Memory B cell (primary cell): ENCODE data around the gene SNTG2.

Experiments used
- ATAC-seq: fragments of 150-1000 bp; cut with Tn5 transposase; 2 replicates; pipeline ENCODE4 v1.10.0; 2021; ENCODE audit warnings: low read depth, mild to moderate bottlenecking, moderate library complexity
- DNase-seq, 2 donors: peaks; one replicate each; pipeline ENCODE4 v3.0.0; 2022; ENCODE audit warnings: low spot score in 2 of 2
- H3K27ac Mint-ChIP-seq: one replicate; pipeline ENCODE4 v1.8.0; 2022; ENCODE audit warnings: mild to moderate bottlenecking, moderate library complexity, mixed read lengths
- H3K27me3 Mint-ChIP-seq: one replicate; pipeline ENCODE4 v1.8.0; 2022; ENCODE audit warnings: mixed read lengths
- H3K36me3 Mint-ChIP-seq: one replicate; pipeline ENCODE4 v1.8.0; 2022; ENCODE audit warnings: mild to moderate bottlenecking, mixed read lengths
- H3K4me1 Mint-ChIP-seq: one replicate; pipeline ENCODE4 v1.8.0; 2022; ENCODE audit warnings: mixed read lengths
- H3K4me3 Mint-ChIP-seq: one replicate; pipeline ENCODE4 v1.8.0; 2022; ENCODE audit warnings: mild to moderate bottlenecking, moderate library complexity, mixed read lengths
- H3K9me3 Mint-ChIP-seq: one replicate; pipeline ENCODE4 v1.8.0; 2022; ENCODE audit warnings: mixed read lengths

Gene SNTG2

DNA sequence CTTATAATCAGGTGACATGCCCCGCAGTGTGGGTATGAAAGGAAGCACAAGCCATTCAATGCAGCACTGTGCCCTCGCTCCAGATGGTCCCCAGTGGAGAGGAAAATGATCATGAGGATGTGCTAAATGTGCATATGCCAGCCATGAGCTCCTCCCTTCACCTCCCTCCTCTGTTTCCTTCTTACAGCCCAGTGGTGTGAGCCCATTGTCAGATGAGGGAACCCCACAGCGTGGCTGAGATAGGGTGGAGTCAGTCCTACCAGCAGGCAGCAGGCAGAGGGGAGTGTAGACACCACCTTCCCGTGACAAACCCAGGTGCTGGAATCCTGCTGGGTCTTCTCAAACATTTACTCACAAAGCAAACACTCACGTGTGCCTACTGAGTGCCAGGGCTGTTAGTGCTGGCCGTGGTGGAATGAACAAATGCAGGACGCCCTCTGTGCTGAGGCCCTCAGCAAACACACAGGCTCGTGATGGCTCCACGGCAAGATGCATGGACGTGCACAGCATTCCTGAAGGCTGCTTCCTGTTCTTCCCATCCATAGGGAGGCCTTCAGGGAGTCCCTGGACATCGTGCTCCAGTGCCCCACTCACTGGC is 280.9 kb downstream of the SNTG2 start:
- H3K36me3 Mint-ChIP-seq: no peaks in the 10 kb centered on the region
- H3K27me3 Mint-ChIP-seq: peaks cover 1% of the 10 kb centered on the region
- H3K4me1 Mint-ChIP-seq: no peaks in the 10 kb centered on the region
- DNase-seq: no peak
- H3K9me3 Mint-ChIP-seq: no peaks in the 10 kb centered on the region
- ATAC-seq: no peak
- no peak overlapping the region for H3K27ac Mint-ChIP-seq
- H3K4me3 Mint-ChIP-seq: no peak overlapping the region

GRCh38 chr2:1233281-1233680 is 282.6 kb downstream of the SNTG2 start:
- DNase-seq: no peak
- no peak for ATAC-seq
- Mint-ChIP-seq H3K4me1 (no peaks in the 10 kb centered on the region), H3K27me3 (peaks cover 1% of the 10 kb centered on the region), H3K4me3 (no peak overlapping the region), H3K27ac (no peak overlapping the region), H3K9me3 (no peaks in the 10 kb centered on the region), H3K36me3 (no peaks in the 10 kb centered on the region)

GRCh38 chr2:1234731-1235308 is 284.2 kb downstream of the SNTG2 start:
- H3K27me3 Mint-ChIP-seq: peaks cover 1% of the 10 kb centered on the region
- no peaks in the 10 kb centered on the region for H3K9me3 Mint-ChIP-seq
- H3K36me3 Mint-ChIP-seq: no peaks in the 10 kb centered on the region
- no peaks in the 10 kb centered on the region for H3K4me1 Mint-ChIP-seq
- H3K4me3 Mint-ChIP-seq: no peak overlapping the region
- no peak for DNase-seq
- H3K27ac Mint-ChIP-seq: no peak overlapping the region
- ATAC-seq: no peak

- no peaks in the 10 kb centered on the region for H3K36me3 Mint-ChIP-seq
Measured at GRCh38 chr2:1235806-1236205, 285.2 kb downstream of the SNTG2 start.

DNA sequence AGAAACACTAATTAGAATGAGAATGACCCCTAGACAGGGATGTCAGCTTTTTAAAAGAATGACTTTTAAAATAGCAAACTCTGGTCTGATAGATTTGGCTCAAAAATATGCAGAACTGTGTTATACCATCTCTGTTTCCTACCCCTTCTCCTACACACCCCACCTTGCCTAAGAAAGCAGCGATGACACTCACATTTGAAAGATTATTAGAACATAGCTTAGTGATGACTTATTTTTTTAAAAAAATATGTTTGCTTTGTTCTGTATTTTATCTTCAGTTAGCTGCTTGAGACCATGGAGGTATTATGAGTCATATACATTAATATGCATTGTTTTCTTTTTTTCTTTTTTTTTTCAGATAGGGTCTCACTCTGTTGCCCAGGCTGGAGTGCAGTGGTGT is 286.0 kb downstream of the SNTG2 start:
- Mint-ChIP-seq H3K4me3 (no peak overlapping the region), H3K27ac (no peak overlapping the region), H3K9me3 (no peaks in the 10 kb centered on the region), H3K4me1 (no peaks in the 10 kb centered on the region), H3K36me3 (no peaks in the 10 kb centered on the region), H3K27me3 (peaks cover 1% of the 10 kb centered on the region)
- ATAC-seq (no peak), DNase-seq (no peak)

More at GRCh38 chr2:1235806-1236205, 285.2 kb downstream of the SNTG2 start:
- H3K4me1 Mint-ChIP-seq: no peaks in the 10 kb centered on the region
- no peaks in the 10 kb centered on the region for H3K9me3 Mint-ChIP-seq
- no peak overlapping the region for H3K4me3 Mint-ChIP-seq
- H3K27me3 Mint-ChIP-seq: peaks cover 1% of the 10 kb centered on the region
- no peak for ATAC-seq
- no peak overlapping the region for H3K27ac Mint-ChIP-seq
- DNase-seq: no peak

- ATAC-seq (no peak), DNase-seq (no peak)
- Mint-ChIP-seq H3K27me3 (peaks cover 1% of the 10 kb centered on the region), H3K36me3 (no peaks in the 10 kb centered on the region), H3K27ac (no peak overlapping the region), H3K4me1 (no peaks in the 10 kb centered on the region), H3K4me3 (no peak overlapping the region), H3K9me3 (no peaks in the 10 kb centered on the region)
Measured at GRCh38 chr2:1237783-1238182, 287.1 kb downstream of the SNTG2 start.

- no peaks in the 10 kb centered on the region for H3K36me3 Mint-ChIP-seq
- ATAC-seq (no peak), DNase-seq (no peak)
- H3K4me3 Mint-ChIP-seq: no peak overlapping the region
- H3K9me3 Mint-ChIP-seq: no peaks in the 10 kb centered on the region
- H3K4me1 Mint-ChIP-seq: no peaks in the 10 kb centered on the region
- no peak overlapping the region for H3K27ac Mint-ChIP-seq
- peaks cover 1% of the 10 kb centered on the region for H3K27me3 Mint-ChIP-seq
Measured at GRCh38 chr2:1238598-1239138, 288.0 kb downstream of the SNTG2 start.

- Mint-ChIP-seq H3K4me1 (peaks cover under 1% of the 10 kb centered on the region), H3K9me3 (no peaks in the 10 kb centered on the region), H3K27me3 (no peaks in the 10 kb centered on the region), H3K4me3 (no peak overlapping the region), H3K27ac (no peak overlapping the region), H3K36me3 (no peaks in the 10 kb centered on the region)
- ATAC-seq: no peak
- no peak for DNase-seq
Measured at GRCh38 chr2:1245193-1245592, 294.5 kb downstream of the SNTG2 start.

- Mint-ChIP-seq H3K9me3 (peaks cover 2% of the 10 kb centered on the region), H3K36me3 (no peaks in the 10 kb centered on the region), H3K4me1 (peaks cover 5% of the 10 kb centered on the region), H3K27me3 (peaks cover 5% of the 10 kb centered on the region), H3K4me3 (no peak overlapping the region), H3K27ac (no peak overlapping the region)
- ATAC-seq: no peak
- no peak for DNase-seq
Measured at GRCh38 chr2:1246239-1246638, 295.6 kb downstream of the SNTG2 start.

GRCh38 chr2:1246991-1247390 is 296.3 kb downstream of the SNTG2 start:
- DNase-seq: no peak
- peaks cover 10% of the 10 kb centered on the region for H3K27me3 Mint-ChIP-seq
- no peaks in the 10 kb centered on the region for H3K36me3 Mint-ChIP-seq
- H3K4me1 Mint-ChIP-seq: peaks cover 8% of the 10 kb centered on the region
- H3K9me3 Mint-ChIP-seq: peaks cover 2% of the 10 kb centered on the region
- no peak overlapping the region for H3K27ac Mint-ChIP-seq
- no peak for ATAC-seq
- no peak overlapping the region for H3K4me3 Mint-ChIP-seq

DNA sequence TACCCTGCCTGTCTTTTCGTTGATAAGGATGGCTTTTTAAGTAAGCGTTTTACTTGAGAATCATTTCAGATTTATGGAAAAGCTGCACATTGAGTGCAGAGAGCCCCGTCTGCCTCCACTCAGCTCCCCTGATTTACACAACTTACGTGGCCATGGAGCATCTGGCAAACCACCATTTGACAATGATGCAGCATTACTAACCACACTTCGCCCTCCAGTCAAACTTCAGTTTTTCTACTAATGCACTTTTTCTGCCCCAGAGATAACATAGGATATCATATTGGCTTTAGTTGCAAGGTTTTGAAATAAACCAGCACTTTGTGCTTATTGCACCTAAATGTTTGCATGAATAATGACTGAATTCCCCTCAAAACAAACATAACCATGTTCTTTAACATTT is 297.5 kb downstream of the SNTG2 start:
- H3K4me1 Mint-ChIP-seq: peaks cover 8% of the 10 kb centered on the region
- no peak for ATAC-seq
- DNase-seq: no peak
- H3K9me3 Mint-ChIP-seq: peaks cover 2% of the 10 kb centered on the region
- H3K27ac Mint-ChIP-seq: no peak overlapping the region
- H3K36me3 Mint-ChIP-seq: no peaks in the 10 kb centered on the region
- no peak overlapping the region for H3K4me3 Mint-ChIP-seq
- H3K27me3 Mint-ChIP-seq: peaks cover 10% of the 10 kb centered on the region

GRCh38 chr2:1249897-1250687 is 299.4 kb downstream of the SNTG2 start:
- Mint-ChIP-seq H3K36me3 (no peaks in the 10 kb centered on the region), H3K4me3 (no peak overlapping the region), H3K4me1 (peaks cover 8% of the 10 kb centered on the region), H3K9me3 (peaks cover 4% of the 10 kb centered on the region), H3K27ac (no peak overlapping the region), H3K27me3 (peaks cover 12% of the 10 kb centered on the region)
- ATAC-seq (no peak), DNase-seq (no peak)

DNA sequence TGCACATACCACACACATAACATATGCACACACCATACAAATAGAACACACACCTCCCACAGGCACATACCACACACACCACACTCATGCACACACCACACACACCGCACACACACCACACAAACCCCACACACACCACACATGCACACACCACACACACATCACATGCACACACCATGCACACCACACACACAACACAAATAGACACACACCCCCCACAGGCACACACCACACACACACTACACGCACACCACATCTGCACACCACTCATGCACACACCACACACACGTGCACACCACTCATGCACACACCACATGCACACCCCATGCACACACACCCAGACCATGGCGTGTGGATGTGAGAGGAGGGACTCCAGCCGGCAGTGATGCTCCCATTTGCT is 300.9 kb downstream of the SNTG2 start:
- H3K9me3 Mint-ChIP-seq: peaks cover 4% of the 10 kb centered on the region
- H3K27me3 Mint-ChIP-seq: peaks cover 12% of the 10 kb centered on the region
- DNase-seq (no peak), ATAC-seq (no peak)
- H3K4me1 Mint-ChIP-seq: peaks cover 8% of the 10 kb centered on the region
- H3K4me3 Mint-ChIP-seq: no peak overlapping the region
- no peak overlapping the region for H3K27ac Mint-ChIP-seq
- no peaks in the 10 kb centered on the region for H3K36me3 Mint-ChIP-seq

DNA sequence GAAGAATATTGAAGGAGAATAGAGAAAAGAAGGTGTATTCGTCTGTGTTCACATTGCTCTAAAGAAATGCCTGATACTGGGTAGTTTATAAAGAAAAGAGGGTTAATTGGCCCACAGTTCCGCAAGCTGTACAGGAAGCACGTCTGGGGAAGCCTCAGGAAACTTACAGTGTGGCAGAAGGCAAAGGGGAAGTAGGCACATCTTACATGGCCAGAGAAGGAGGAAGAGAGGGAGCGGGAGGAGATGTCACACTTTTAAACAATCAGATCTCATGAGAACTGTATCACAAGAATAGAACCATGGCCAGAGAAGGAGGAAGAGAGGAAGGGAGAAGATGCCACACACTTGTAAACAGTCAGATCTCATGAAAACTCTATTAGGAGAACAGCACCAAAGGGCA is 303.0 kb downstream of the SNTG2 start:
- Mint-ChIP-seq H3K9me3 (peaks cover 4% of the 10 kb centered on the region), H3K27ac (no peak overlapping the region), H3K36me3 (no peaks in the 10 kb centered on the region), H3K4me1 (peaks cover 8% of the 10 kb centered on the region), H3K4me3 (no peak overlapping the region), H3K27me3 (peaks cover 12% of the 10 kb centered on the region)
- no peak for ATAC-seq
- DNase-seq: no peak
